CD4-positive, alpha-beta T cell treated with Interleukin-4 for 4 hours (primary cell): ENCODE results near the gene LIPN.

ENCODE experiments used
- DNase-seq: peaks from one replicate; pipeline ENCODE4 v3.0.0-alpha.2; 2020

LIPN gene

DNA sequence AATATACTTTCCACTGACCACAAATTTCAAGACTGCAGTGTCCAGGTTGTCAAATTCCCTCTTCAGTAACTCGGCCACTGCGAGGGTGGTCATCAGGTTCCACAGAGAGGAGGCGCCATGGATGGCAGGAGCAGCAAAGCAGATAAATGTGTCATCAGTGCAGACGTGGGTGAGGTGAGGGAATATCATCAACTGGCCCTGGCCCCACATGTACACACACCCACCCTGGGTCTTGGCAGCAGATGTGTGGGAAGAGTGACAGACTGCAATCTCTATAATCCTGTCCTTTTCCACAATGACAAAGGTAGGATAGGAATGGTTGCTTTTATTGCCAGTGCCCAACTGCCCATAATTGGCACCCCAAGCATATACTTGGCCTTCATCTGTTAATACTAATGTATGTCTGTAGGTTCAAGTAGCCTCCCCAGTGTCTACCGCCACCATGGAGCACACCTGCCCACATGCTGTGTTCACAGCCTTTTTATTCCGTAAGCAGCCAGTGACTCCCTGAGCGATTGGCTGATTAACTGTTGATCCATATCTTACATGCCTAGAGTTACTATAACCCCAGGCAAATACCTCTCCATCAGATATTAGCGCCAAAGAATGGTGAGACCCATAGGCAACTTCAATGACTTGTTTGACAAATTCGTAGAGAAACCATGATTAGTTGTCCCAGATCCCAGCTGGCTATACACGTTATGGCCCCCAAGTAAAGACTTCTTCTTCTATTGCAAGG lies 26.4 kb downstream of the LIPN start:
- no peak for DNase-seq

DNA sequence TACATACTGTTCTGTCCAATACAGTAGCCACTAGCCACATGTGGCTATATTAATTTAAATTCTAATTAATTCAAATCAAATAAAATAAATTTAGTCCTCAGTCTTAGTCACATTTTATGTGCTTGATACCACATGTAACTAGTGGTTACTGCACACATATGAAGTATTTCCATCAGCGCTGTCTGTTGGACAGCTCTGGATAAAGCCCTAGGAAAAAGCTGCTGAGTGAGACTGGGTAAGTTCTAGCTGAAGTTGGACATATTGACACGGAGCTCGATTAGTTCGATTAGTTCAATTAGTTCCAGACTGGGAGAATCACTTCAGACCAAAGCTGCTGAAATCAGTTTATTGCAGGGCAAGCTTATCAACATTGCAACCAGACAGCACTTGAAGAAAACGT lies 27.6 kb downstream of the LIPN start:
- no peak for DNase-seq

DNA sequence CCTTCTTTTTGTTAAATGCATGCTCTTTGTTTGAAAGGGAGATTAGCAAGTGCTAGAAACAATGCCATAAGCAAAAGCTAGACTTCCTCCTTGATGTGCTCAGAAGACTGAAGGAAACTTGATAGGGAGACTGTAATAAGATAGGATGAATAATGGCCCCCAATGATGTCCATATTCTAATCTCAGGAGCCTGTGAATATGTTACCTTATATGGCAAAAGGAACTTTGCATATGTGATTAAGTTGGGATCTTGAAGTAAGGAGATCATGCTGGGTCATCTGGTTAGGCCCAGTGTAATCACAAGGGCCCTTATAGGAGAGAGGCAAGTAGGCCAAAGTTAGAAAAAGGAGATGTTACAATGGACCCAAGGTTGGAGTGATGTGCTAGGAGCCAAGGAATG lies 29.1 kb downstream of the LIPN start:
- DNase-seq: no peak

DNA sequence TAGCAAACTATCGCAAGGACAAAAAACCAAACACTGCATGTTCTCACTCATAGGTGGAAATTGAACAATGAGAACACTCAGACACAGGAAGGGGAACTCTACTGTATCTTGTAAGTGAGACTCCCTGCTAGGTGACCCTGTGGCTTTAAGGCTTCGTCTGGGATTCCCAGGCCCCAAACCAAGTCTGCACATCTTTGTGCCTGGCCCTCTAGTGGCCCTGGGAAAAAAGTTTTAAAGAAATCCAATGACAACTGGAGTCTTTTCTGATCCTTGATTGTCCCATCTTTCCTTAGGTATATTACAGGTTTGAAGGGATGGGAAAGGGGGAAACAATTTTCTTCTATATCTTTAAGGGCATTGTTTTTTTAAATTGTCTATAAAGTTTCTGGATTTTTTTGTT lies 32.1 kb downstream of the LIPN start:
- peak; percentile 5 for DNase-seq

DNA sequence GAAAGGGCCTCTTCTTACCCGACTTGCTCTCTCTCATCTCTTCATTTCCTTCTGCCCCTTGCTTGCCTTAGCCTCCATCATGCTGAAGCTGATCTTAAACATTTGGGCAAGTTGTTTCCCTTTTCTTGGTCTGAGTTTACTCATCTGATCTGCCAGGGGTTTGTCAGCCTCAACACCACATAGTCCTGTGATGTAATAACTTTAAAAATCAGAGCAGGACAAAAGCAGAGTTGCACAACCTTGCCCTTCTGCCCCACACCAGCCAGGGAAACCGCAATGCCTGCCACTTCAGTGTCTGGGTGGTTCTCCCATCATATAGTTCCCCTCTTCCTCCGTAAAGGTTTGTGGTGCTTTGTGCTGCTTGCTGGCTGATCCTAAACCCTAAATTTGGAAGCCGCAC lies 32.8 kb downstream of the LIPN start:
- peak; percentile 18 for DNase-seq

DNA sequence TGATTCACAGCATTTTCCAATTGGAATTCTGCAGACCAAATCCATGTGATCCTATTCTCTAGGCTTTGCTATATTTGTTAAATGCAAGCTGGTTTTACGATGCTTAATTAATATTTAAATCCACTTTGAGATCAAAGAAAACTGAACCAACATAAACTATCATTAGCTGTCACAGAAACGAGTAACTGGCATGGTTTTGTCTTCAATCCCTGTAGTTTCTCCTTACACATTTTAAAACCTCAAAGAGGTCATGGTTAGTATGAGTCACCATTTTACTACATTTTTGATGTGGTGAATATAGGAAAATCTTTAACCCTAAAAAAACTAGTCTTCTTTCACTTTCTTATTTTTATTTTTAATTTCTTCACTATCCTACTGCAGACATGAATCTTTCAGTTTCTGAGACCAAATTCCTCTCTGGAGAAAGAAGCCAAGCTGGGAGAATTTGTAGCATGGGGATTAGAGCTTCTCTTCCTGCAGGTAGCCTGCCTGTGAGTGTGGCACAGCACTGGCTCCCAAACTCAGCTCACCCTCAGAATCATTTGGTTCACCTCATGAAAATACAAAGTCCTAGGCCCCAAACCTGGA lies 34.0 kb downstream of the LIPN start:
- DNase-seq: peak; percentile 45

DNA sequence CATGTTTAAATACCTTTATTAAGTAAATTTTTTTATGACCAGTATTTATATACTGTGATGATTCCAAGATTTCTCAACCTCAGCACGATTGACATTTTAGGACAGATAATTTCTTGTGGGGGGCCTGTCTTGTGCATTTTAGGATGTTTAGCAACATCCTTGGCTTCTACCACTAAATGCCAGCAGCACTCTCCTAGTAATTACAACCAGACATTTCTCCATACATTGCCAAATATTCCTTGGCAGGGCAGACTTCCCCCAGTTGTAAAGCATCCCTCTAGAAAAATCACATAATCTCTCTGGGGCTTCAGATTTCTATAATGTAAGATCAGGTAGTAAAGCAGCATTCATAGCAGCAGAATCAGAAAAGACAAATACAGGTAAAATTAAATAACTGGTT lies 34.9 kb downstream of the LIPN start:
- DNase-seq: no peak

DNA sequence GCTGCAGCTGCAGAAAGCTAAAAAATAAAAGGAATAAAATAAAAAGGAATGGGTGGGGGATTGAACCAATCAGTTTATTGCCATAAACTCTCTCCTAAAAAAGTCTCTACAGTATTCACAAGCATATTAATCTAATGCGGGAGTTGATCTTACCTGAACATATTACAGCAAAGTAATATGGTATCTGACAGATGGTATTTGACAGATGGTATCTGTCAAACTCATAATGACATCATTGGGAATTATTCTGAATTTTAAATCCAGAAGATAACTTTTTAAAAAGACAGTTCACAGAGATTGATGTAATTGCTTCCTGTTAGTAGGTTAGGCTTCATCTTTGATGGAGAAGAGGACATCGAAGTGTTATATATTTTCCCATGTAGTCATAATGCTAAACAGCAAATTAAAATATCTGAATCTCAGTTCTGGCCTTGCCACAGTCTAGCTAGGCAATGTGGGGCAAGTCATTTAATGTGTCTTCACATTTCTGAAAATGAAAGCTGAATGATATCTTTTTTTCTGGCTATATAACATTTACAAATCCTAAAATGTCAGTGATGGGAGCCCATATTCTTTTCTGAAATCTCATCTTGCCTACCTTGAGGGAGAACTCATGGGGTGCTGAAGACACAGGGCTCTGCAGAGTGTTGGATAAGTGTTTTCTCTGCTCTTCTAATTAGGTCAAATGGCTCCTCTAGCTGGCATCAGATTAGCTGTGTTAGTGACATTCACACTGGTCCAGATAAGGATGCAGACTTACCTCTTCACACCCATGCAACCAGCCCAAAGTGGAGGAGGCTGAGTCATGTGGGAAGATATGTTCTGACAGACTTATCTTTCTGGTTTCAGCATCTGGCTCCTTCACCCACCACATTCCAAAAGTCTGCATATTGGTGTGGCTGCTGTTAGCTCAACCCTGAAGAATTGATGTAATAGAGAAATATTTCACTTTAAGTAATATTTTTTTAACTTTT lies 40.6 kb downstream of the LIPN start:
- DNase-seq: no peak

DNA sequence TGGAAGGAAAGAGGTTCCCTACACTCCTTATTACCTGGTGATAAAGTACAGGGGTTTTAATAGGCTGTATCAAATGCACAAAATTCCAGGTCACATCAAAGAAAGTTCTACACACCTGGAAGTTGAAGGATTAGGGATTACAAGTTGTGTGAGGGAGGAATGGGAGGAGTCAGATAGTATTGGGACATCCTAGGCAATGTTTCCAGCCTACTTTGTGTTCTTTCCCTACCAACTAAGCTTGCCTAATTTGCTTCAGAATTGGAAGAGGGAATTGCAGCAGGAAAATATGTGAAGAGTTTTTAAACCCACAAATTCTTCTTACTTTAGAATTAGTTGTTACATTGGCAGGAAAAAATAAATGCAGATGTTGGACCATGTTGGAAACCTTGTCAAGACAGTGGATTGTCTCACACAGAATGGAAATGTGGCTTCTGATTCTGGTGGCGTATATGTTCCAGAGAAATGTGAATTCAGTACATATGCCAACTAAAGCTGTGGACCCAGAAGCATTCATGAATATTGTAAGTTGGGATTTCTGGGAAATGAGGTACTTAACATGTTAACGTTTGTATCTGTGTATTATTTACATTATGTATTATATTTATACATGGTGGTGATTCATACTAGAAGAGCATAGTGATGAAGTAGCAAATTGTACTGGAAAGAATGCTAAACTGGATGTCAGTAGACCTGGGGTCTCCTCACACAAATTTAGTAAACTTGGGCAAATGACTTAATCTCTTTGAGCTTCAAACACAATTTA lies 42.9 kb downstream of the LIPN start, which contains the start of gene LIPM:
Gene LIPM (plus strand): TSS at position 208 of the 763 bp plus-strand sequence. CDS start 167 bp downstream, at position 375.
- no peak for DNase-seq

DNA sequence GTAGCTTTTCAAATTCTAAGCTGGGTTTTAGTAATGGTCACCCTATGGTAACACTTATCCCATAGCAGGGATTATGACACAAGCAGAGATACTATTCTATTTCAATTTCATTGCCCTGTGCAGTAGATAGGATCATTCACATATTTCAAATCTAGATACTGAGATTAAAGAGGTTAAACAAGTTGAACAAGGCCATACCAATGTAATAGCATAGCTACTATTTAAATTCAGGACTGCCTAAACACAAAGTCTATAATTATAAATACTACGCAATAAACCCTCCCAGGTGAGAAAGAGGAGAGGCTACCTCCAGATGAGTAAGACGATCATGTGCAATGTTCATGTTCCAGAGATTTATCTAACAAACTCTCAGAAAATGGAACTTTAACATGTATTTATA lies 43.8 kb downstream of the LIPN start:
- no peak for DNase-seq

DNA sequence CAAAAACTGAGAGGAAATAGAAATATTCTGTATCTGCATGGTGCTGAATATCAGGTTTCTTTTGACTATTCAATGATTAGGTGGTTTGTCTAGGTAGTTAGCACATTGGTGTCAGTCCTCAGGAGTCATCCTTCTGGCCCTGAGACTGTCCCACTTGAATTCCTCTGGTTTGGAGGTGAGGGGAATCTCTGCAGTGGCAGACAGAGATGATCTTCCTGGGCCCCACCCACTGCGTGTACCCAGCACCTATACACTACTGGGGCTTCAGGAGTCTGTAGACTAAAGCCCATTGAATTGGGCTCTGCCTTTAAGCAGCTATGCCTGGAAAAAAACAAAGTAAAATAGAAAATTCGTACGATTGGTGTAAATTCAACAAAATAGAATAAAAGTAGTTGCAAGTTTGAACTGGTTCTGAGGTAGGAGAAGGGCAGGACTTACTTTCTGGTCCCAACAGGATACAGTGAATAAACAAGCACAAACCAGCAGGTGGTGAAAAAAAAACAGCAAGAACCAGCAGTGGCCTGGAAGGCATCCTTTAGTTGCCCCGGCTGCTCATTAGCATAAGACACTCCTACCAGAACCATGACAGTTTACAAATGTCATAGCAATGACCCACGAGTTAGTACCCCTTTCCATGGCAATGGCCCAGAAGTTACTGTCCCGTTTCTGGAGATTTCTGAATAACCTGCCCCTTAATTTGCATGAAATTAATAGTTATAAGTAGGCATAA lies 44.4 kb downstream of the LIPN start:
- DNase-seq: no peak

DNA sequence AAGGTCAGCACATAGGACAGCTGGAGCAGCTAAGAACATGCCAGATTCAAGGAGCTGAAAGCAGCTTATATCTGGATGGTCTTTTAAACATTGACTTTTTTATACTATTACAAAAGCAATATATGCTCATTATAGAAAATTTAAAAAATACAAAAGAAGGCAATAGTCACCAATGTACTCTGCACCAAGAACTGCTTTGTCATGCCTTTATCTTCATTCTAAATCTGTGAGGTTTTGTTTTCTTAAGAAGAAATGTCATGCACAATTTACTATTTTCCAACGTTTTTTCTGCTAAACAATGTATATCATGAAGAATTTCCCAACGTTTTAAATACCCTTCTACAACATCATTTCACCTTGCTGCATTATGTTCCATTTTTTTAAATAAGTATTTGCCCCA lies 45.5 kb downstream of the LIPN start:
- DNase-seq: no peak

DNA sequence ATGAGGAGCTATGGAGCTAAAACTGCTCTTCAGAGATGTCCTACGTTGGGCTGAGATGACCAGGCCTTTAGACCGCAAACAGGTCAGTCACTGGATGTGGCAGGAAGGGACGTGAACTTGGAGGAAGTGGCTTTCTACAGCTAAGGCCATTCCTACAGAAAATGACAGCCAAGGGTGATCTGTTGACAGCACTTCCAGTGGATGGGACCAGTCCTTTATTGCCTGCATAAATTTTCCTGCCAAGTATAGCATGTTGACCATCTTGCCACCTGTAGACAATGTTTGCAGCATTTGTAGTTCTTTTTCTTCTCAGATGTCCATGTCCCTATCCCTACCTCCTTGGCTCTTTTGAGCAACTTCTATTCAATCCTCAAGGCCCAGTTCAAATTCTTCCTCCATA lies 46.1 kb downstream of the LIPN start:
- DNase-seq: no peak

DNA sequence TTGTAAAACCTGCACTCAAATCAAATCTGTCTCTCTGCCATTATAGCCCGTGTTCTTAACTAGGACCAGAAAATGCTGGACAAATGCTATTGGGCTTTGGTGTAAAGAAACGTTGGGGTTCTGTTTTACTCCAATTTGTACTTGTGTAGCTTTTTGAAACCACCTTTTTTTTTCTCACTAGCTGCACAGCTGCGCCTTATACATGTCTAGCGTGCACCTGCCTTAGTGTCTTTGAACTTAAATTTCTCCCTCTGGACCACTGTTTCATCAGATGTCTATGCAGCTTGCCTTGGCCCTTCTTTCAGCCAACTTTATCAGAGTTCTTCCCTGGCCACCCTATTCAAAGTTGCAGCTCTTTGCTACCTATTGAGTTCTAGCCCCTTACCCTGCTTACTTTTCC lies 49.8 kb downstream of the LIPN start:
- DNase-seq: no peak

DNA sequence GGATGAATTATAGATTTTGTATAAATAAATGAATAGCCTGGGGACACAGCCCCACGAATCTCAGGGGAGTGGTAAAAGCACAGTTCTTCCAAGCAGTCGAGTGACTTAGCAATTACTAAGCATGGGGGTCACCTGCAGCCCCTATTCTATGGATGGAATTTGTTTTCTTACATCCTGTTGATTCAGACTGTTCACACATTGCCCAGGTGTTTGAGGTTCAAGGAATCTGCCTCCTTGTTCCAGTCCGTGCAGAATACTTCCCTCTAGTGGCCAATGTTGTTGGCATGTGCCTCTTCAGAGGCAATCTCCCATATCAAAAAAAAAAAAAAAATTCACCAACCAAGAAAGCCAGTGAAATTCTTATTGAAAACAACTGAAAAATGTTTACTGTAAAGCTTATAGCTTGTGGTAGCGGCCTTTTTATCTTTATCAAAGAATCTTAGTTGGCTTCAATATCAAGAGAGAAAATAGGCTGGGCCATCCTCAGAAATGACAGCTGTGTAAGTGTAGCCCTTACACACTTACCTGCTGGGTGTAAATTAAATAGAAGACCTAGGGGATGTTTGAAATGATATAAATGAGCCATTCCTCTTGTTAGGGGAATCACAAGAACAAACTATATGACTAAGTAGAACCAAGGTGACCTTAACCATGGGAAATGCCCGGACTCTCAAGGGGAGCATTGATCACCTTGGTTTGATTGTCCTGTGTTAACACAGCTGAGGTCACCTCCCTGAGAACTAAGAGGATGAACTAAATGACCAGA lies 50.6 kb downstream of the LIPN start:
- peak; percentile 62 for DNase-seq

DNA sequence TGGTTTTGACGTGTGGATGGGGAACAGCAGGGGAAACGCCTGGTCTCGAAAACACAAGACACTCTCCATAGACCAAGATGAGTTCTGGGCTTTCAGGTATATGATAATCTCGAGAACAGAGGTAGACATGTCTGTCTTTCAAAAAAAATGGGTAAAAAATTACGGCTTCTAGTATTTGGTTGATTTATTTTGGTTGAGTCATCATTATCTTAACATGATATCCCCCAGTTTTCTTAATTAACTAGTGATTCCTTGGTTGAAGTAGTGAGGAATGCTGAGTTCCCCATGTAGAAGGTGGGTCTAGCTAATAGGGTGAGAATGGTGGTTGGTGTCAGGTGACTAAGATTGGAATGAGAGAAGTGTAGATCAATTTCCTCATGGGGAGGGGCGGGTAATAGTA lies 53.4 kb downstream of the LIPN start:
- no peak for DNase-seq

DNA sequence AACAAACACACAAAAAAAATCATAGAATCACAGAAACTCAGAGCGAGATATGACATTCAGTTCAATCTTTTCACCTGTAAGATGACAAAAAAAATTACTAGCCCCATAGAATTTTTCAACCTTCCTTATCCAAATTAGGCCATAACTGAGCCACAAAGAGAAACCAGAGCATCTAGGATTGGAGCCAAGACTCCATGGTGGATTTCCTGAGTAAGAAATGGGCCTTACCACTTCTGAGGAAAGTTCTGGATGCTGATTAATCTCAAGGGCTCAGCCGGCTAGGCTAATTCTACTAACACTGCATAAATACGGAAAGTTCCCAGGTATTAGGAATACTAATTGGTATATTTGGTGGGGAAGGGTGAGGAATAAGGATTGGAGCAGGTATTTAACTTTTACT lies 59.5 kb downstream of the LIPN start:
- DNase-seq: no peak

DNA sequence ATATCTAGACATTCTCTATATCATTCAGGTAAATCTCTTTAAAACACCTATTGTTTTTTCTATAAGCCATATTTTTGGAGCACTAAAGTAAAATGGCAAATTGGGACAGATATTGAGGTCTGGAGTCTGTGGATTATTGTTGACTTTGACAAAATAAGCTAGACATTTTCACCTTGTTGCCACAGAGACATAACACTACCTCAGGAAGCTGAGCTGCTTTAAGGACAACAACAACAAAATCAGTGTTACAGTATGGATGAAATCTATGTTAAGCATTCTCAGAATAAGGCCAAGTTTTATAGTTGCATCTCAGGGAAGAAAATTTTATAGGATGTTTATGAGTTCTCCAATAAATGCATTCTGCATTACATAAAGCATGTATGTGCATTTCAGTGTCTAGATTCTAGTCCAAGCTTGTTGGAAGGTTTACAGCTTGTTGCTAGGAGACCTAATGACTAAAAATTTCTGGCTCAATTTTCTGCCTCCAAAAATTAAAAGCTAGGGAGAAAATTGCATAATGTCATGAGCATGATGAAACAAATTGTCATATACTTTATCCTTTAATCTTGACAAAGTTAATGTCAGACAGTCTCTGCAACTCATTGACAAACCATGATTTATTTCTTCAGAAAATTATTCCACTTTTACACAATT lies 61.1 kb downstream of the LIPN start:
- peak; percentile 30 for DNase-seq

DNA sequence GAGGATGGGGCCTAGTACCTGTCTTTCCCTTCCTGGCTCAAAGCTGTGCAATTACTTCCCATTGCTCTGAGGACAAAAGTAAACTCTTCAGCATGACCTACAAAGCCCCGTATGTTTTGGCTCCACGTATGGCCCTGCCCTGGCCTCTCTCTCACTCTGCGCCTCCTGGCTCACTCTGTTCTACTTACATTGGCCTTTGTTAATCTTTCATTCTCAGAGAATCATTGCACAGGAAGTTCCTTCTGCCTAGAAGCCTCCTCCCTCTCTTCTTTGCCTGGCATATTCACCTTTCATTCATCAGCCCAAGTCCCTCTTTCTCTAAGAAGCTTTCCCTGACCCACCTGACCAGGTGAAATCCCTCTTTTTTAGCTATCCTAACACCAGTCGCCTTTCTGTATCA lies 66.6 kb downstream of the LIPN start:
- DNase-seq: no peak

DNA sequence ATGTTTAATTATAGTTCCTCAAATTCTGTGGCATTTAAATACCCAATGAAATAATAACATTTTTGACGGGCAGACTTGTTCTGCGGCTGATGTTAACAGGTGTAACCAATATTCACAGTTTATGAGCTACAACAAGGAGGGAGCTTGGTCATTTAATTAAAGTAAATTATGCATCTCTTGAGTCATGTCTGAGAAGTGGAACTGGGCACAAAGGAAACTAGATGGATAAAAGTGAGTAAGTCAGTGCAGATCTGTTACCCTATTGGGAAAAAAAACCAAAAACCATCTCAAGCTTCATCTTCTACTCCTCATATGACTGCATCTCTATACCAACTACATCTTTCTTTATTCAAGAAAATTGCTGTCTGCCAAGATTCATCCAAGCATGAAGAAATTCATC lies 67.9 kb downstream of the LIPN start:
- no peak for DNase-seq

DNA sequence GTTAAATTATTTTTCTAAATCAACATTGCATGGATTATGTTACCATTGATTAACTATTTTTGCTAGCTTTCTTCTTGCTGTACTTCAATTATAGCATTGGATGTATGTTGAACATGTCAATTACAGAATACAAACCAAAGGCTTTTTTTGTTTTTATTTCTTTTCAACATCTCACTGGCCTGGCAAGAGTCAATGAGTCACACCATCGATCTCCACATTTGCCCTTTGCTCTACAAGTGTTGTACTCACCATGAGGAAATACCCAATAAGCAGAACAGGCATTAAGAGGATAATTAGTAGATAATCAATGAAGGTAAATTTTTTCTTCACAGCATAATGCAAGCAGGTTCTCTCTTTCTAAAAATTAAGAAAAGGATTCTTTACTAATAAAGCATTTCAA lies 68.5 kb downstream of the LIPN start:
- no peak for DNase-seq
